VCaP (cell line): ENCODE results near the gene FKBP14.

Experiments
- H3K27ac ChIP-seq: fragments of 450-650 bp; 2 replicates; pipeline ENCODE4 v1.5.1; 2017
- TF ChIP-seq, protein P1 (sequence below): fragments of 450-650 bp; conservative IDR thresholded peaks from 2 replicates; pipeline ENCODE4 v1.5.1; 2017; ENCODE audit warnings: mild to moderate bottlenecking, moderate library complexity

The FKBP14 gene

GRCh38 chr7:30032310-30033125 is 6.0 kb upstream of the FKBP14 start:
- no peak overlapping the region for H3K27ac ChIP-seq
- TF ChIP-seq, protein P1, sequence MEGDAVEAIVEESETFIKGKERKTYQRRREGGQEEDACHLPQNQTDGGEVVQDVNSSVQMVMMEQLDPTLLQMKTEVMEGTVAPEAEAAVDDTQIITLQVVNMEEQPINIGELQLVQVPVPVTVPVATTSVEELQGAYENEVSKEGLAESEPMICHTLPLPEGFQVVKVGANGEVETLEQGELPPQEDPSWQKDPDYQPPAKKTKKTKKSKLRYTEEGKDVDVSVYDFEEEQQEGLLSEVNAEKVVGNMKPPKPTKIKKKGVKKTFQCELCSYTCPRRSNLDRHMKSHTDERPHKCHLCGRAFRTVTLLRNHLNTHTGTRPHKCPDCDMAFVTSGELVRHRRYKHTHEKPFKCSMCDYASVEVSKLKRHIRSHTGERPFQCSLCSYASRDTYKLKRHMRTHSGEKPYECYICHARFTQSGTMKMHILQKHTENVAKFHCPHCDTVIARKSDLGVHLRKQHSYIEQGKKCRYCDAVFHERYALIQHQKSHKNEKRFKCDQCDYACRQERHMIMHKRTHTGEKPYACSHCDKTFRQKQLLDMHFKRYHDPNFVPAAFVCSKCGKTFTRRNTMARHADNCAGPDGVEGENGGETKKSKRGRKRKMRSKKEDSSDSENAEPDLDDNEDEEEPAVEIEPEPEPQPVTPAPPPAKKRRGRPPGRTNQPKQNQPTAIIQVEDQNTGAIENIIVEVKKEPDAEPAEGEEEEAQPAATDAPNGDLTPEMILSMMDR = no peak

DNA sequence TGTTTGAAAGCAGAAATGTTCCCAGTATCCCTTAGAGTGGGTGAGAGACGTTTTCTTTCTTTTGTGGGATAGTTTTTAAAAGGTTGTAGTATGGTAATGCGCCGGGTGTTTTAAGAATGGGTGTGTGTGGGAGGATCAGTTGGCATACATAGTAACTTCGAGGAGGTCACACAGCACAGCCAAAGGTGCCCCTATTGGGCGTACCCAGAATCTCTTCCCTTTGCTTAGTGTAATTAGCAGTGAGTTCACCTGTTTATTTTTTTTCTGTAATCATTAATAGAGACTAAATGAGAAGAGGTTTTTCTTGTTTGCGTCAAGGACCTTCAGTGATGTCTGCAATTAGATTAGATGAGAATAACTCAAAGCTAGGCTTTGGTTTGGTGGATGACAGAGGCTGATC is 3.2 kb upstream of the FKBP14 start:
- TF ChIP-seq, protein P1 = no peak
- H3K27ac ChIP-seq = peak overlapping the region; percentile 77

- H3K27ac ChIP-seq = peak overlapping the region; percentile 77
- TF ChIP-seq, protein P1 = no peak
These were observed 2.5 kb upstream of the FKBP14 start for GRCh38 chr7:30028749-30029635.

GRCh38 chr7:30028216-30028748 is 1.8 kb upstream of the FKBP14 start, which contains the start of gene PLEKHA8:
TSS of gene PLEKHA8 (plus strand) at chr7:30028412. CDS start at chr7:30028763, 351 bp downstream.
- H3K27ac ChIP-seq = peak within 1 kb of the TSS; percentile 77
- TF ChIP-seq, protein P1 = no peak

DNA sequence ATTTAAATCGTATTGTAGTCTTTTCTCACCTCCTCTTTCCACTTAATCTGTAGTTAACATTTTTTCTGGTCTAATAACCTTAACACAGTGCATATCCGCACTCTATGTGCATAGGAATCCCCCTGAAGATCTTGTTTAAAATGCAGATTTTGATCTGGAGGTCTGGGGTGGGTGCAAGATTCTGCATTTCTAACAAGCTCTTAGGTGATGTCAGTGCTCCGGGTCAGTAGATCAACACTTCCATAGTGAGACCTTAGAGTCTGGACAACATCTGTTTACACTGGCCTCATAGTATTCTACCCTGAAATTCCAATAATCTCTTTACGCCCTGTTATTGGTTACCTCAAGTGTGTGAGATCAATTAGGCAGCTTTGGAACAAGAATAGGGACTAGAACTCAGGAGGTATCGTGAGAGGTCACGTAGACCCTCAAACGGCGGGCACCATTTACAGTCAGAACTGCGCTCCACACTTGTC is 1.3 kb upstream of the FKBP14 start:
- H3K27ac ChIP-seq = peak overlapping the region; percentile 77
- TF ChIP-seq, protein P1 = no peak

- H3K27ac ChIP-seq = peak overlapping the region; percentile 77
- TF ChIP-seq, protein P1 = no peak
These were observed 559 bp upstream of the FKBP14 start for GRCh38 chr7:30027065-30027456.

DNA sequence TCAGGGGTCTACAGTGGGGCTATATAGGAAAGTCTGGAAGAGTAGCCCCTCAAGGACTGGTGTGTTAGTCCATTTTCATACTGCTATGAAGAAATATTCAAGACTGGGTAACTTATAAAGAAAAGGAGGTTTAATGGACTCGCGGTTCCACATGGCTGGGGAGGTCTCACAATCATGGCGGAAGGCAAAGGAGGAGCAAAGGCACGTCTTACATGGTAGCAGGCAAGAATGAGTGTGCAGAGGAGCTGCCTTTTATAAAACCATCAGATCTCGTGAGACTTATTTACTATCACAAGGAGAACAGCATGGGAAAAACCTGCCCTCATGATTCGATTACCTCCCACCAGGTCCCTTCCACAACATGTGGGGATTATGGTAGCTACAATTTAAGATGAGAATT is 3.0 kb downstream of the FKBP14 start:
- TF ChIP-seq, protein P1 = no peak

More for the DNA sequence above, 3.0 kb downstream of the FKBP14 start:
- no peak overlapping the region for H3K27ac ChIP-seq
